Panc1 (cell line): ENCODE results near the gene WIZ.

Source experiments
- CTCF ChIP-seq: fragments of 450-650 bp; IDR thresholded peaks from 2 replicates; pipeline ENCODE4 v1.5.1; 2017; ENCODE audit warnings: mild to moderate bottlenecking
- SIN3A ChIP-seq: IDR thresholded peaks from 2 replicates; pipeline ENCODE4 v1.6.1; 2012; ENCODE audit warnings: low read depth, mild to moderate bottlenecking, low read length, moderate library complexity, borderline replicate concordance; ENCODE audit not compliant: insufficient read depth

DNA sequence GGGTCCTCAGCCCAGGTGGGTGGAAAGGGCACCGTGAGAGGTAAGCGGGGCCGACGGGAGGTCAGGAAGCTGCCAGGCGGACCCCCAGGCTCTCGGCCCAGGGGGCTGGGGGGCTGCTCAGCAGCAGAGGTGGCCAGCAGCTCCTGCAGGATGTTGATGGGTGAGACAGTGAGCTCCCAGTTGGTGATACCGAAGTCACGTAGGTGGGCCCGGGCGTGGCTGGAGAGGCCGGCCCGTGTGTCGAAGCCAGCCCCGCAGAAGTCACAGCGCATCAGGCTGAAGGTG, 13.0 kb downstream of the WIZ start:
- TF ChIP-seq CTCF (no peak), SIN3A (no peak)
